Karpas-422 (cell line): Measurements from ENCODE around the gene NFIX. TPM values are rescaled to one million over a fixed set of nuclear protein-coding genes. Genes with fewer than 3 reads are reported as not detected.

ENCODE experiments used
- DNase-seq: peaks from one replicate; pipeline ENCODE4 v3.0.0-alpha.2; 2015
- H2AFZ ChIP-seq: fragments of 200-600 bp; sonication (generic); 2 replicates; pipeline ENCODE4 v1.6.1; 2014; ENCODE audit warnings: antibody characterized with exemption, low read length, mixed read lengths
- H3K27ac ChIP-seq: fragments of 200-600 bp; sonication (generic); 2 replicates; pipeline ENCODE4 v1.5.1; 2014; ENCODE audit warnings: mild to moderate bottlenecking, low read length, moderate library complexity
- H3K27me3 ChIP-seq: fragments of 200-600 bp; sonication (generic); 2 replicates; pipeline ENCODE4 v1.6.1; 2014; ENCODE audit warnings: low read length, mixed read lengths
- H3K36me3 ChIP-seq: fragments of 200-600 bp; sonication (generic); 2 replicates; pipeline ENCODE4 v1.6.1; 2014; ENCODE audit warnings: low read length, mixed read lengths; ENCODE audit not compliant: insufficient read depth
- H3K4me1 ChIP-seq: fragments of 200-600 bp; sonication (generic); 2 replicates; pipeline ENCODE4 v1.6.1; 2014; ENCODE audit warnings: mild to moderate bottlenecking, low read length, mixed read lengths
- H3K4me2 ChIP-seq: fragments of 200-600 bp; sonication (generic); 2 replicates; pipeline ENCODE4 v1.6.1; 2014; ENCODE audit warnings: low read length, low read depth, mild to moderate bottlenecking; ENCODE audit not compliant: poor library complexity, severe bottlenecking
- H3K4me3 ChIP-seq: fragments of 200-600 bp; sonication (generic); 2 replicates; pipeline ENCODE4 v1.5.1; 2014; ENCODE audit warnings: mild to moderate bottlenecking, antibody characterized with exemption, low read length, mixed read lengths
- H3K79me2 ChIP-seq: fragments of 200-600 bp; sonication (generic); 2 replicates; pipeline ENCODE4 v1.6.1; 2014; ENCODE audit warnings: mild to moderate bottlenecking, low read length, mixed read lengths
- H3K9ac ChIP-seq: fragments of 200-600 bp; sonication (generic); 2 replicates; pipeline ENCODE4 v1.6.0; 2014; ENCODE audit warnings: low read length
- H3K9me2 ChIP-seq: fragments of 200-600 bp; sonication (generic), shearing (Covaris generic); replicated peaks from 2 replicates; pipeline ENCODE4 v1.6.0; 2014; ENCODE audit warnings: mild to moderate bottlenecking, low read length, moderate library complexity; ENCODE audit not compliant: insufficient read depth
- H3K9me3 ChIP-seq: fragments of 300-700, 200-600 bp; sonication (generic); 2 replicates; pipeline ENCODE4 v1.6.1; 2014; ENCODE audit warnings: low read length, mixed read lengths
- H4K20me1 ChIP-seq: fragments of 200-600 bp; sonication (generic); 2 replicates; pipeline ENCODE4 v1.6.1; 2014; ENCODE audit warnings: mild to moderate bottlenecking, antibody characterized with exemption, low read length, low read depth; ENCODE audit not compliant: insufficient read depth
- total RNA-seq: library from RNA; depleted of rRNA; stranded (reverse); fragments of >200 nt; shearing (Covaris generic); gene quantifications from 2 replicates; pipeline ENCODE4 v1.2.3, GENCODE V29; 2014; ENCODE audit warnings: low replicate concordance

Gene NFIX
- total RNA-seq, 1 experiment from 2014 or later, result 0.04 TPM

DNA sequence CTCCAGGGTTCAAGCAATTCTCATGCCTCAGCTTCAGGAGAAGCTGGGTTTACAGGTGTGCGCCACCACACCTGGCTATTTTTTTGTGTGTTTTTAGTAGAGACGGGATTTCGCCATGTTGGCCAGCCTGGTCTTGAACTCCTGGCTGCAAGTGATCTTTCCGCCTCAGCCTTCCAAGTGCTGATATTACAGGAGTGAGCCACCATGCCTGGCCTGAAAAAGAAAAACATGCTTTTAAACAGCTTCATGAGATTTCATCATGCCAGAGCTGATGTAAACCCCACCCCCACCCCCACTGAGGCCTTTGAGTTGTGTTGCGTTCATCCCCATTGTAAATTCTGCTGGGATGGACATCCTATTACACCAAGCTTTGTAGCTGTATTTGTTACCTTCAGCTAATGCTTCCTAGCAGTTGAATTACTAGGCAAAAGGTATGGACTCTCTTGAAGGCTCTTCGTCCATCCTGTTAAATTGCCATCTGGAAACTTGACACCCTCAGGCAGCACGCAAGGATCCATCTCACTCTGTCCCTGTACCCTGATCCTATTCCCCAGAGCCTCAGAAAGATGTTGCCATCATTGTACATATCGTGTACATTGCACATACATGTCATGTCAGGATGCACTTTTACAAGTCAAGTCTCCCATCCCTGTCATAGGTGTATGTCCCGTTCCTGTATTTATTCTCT lies 47.3 kb downstream of the NFIX start:
- H3K79me2 ChIP-seq, result no peaks in the 10 kb centered on the region
- H3K9me2 ChIP-seq, result no peaks in the 10 kb centered on the region
- H3K9me3 ChIP-seq, result no peaks in the 10 kb centered on the region
- H3K9ac ChIP-seq, result no peak overlapping the region
- no peaks in the 10 kb centered on the region for H3K27me3 ChIP-seq
- H2AFZ ChIP-seq, result no peak overlapping the region
- H3K4me1 ChIP-seq, result no peaks in the 10 kb centered on the region
- no peak overlapping the region for H3K4me3 ChIP-seq
- H3K27ac ChIP-seq, result no peak overlapping the region
- no peak overlapping the region for H3K4me2 ChIP-seq
- no peaks in the 10 kb centered on the region for H4K20me1 ChIP-seq
- no peak for DNase-seq
- H3K36me3 ChIP-seq, result no peaks in the 10 kb centered on the region

- Histone ChIP-seq H3K9me3 (no peaks in the 10 kb centered on the region), H3K9ac (no peak overlapping the region), H3K27me3 (no peaks in the 10 kb centered on the region), H3K4me3 (no peak overlapping the region), H3K9me2 (no peaks in the 10 kb centered on the region), H3K27ac (no peak overlapping the region), H3K4me2 (no peak overlapping the region), H3K4me1 (no peaks in the 10 kb centered on the region), H2AFZ (no peak overlapping the region), H3K79me2 (no peaks in the 10 kb centered on the region), H3K36me3 (no peaks in the 10 kb centered on the region), H4K20me1 (no peaks in the 10 kb centered on the region)
- no peak for DNase-seq
Observed at GRCh38 chr19:13043285-13043684, 48.0 kb downstream of the NFIX start.

GRCh38 chr19:13044231-13044836 lies 49.1 kb downstream of the NFIX start:
- Histone ChIP-seq H3K4me2 (no peak overlapping the region), H3K27ac (no peak overlapping the region)
- no peak for DNase-seq

DNA sequence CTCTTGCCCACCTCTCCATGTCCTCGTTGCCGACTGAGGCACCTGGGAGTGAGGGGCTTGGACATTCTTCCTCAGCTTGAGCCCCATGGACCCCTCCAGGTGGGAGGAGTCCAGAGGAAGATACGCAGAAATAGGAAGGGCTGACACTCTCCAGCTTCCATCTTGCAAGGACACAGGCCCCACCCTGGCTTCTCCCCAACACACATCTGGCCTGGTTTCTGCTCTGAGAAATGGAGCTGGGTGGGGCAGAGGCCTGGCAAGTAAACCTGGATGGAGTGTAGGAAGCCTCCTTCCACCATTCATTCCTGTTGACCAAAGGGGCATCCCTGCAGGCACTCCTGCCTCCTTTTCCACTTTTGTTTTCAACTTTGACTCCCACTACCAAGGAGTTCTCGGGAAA lies 50.5 kb downstream of the NFIX start:
- Histone ChIP-seq H2AFZ (no peak overlapping the region), H3K9me2 (no peaks in the 10 kb centered on the region), H4K20me1 (no peaks in the 10 kb centered on the region), H3K36me3 (no peaks in the 10 kb centered on the region), H3K9ac (no peak overlapping the region), H3K4me2 (no peak overlapping the region), H3K9me3 (no peaks in the 10 kb centered on the region), H3K4me1 (no peaks in the 10 kb centered on the region), H3K4me3 (no peak overlapping the region), H3K27ac (no peak overlapping the region), H3K79me2 (no peaks in the 10 kb centered on the region), H3K27me3 (no peaks in the 10 kb centered on the region)
- no peak for DNase-seq

More at GRCh38 chr19:13044231-13044836, 49.1 kb downstream of the NFIX start:
- Histone ChIP-seq H3K4me3 (no peak overlapping the region), H3K9ac (no peak overlapping the region), H4K20me1 (no peaks in the 10 kb centered on the region), H3K79me2 (no peaks in the 10 kb centered on the region), H3K36me3 (no peaks in the 10 kb centered on the region), H3K27me3 (no peaks in the 10 kb centered on the region), H3K9me3 (no peaks in the 10 kb centered on the region), H2AFZ (no peak overlapping the region), H3K4me1 (no peaks in the 10 kb centered on the region), H3K9me2 (no peaks in the 10 kb centered on the region)

DNA sequence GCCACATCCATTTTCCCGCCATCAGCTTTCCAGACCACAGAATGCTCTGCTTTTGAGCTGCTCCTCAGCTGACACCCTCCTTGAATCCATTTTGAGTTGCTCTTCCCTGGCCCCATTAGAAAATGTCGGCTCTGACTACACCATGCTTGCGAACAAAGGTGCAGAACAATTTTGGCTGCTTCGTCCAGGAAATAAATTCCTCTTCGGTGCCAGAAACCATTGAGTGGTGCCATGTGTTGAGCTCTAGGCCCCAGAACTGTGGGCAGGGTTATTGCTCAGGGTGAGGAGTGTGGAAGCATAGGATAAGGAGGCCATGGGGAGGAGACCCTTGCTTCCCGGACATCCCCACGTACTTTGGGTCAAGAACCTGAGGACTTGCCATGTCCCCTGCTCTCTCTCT lies 52.1 kb downstream of the NFIX start:
- H3K4me3 ChIP-seq, result no peak overlapping the region
- DNase-seq, result no peak
- no peak overlapping the region for H2AFZ ChIP-seq
- H3K9ac ChIP-seq, result no peak overlapping the region
- H3K27me3 ChIP-seq, result no peaks in the 10 kb centered on the region
- H3K4me2 ChIP-seq, result no peak overlapping the region
- H4K20me1 ChIP-seq, result no peaks in the 10 kb centered on the region
- H3K9me2 ChIP-seq, result no peaks in the 10 kb centered on the region
- H3K4me1 ChIP-seq, result no peaks in the 10 kb centered on the region; the same call in 1 of the 2 replicates
- H3K27ac ChIP-seq, result no peak overlapping the region
- H3K36me3 ChIP-seq, result no peaks in the 10 kb centered on the region
- no peaks in the 10 kb centered on the region for H3K9me3 ChIP-seq
- H3K79me2 ChIP-seq, result no peaks in the 10 kb centered on the region

GRCh38 chr19:13050274-13050673 lies 55.0 kb downstream of the NFIX start:
- Histone ChIP-seq H3K9me2 (no peaks in the 10 kb centered on the region), H3K36me3 (no peaks in the 10 kb centered on the region), H3K79me2 (no peaks in the 10 kb centered on the region), H3K9me3 (no peaks in the 10 kb centered on the region), H4K20me1 (no peaks in the 10 kb centered on the region), H3K4me2 (no peak overlapping the region), H3K27ac (no peak overlapping the region), H3K9ac (no peak overlapping the region), H2AFZ (no peak overlapping the region), H3K27me3 (no peaks in the 10 kb centered on the region), H3K4me3 (no peak overlapping the region), H3K4me1 (no peaks in the 10 kb centered on the region; the same call in 1 of the 2 replicates)
- no peak for DNase-seq

- no peaks in the 10 kb centered on the region for H4K20me1 ChIP-seq
- H3K9ac ChIP-seq, result no peak overlapping the region
Observed at GRCh38 chr19:13051557-13052165, 56.4 kb downstream of the NFIX start.

DNA sequence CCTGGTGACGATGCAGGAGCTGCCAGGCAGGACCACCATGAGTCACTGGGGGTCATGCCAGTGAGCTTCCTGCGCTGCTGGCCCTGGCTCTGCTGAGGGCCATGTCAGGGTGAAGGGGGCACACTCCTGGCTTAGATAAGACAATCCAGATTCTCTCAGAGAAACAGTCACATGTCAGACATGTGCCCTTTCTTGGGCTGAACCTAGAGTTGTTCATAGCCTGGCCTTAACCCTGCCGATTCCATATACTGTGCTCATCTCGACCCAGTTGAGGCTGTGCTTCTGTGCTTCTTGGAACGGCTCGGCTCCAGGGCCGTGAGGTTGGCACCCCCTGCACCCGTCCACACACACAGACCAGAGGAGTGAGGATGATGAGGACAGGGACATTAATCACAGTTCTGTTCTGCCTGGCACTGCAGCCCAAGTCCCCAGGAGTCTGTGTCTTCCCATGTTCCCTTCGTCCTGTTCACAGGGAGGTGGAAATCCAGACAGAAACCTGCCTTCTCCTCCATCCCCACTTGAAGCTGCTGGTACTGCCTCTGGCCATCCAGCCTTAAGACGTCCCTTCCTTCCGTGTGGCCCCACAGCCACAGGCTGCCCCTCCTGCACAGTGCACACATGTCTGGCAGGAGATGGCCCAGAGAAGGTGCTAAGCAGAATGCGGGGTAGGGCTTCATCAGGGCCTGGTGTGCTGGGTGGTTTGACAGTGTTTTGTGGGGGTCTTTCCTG lies 57.3 kb downstream of the NFIX start:
- Histone ChIP-seq H3K9me2 (no peaks in the 10 kb centered on the region), H3K4me1 (no peaks in the 10 kb centered on the region; the same call in 1 of the 2 replicates), H2AFZ (no peak overlapping the region), H3K27ac (no peak overlapping the region), H3K9me3 (no peaks in the 10 kb centered on the region), H4K20me1 (no peaks in the 10 kb centered on the region), H3K27me3 (no peaks in the 10 kb centered on the region), H3K4me2 (no peak overlapping the region), H3K79me2 (no peaks in the 10 kb centered on the region), H3K36me3 (no peaks in the 10 kb centered on the region), H3K9ac (no peak overlapping the region), H3K4me3 (no peak overlapping the region)
- no peak for DNase-seq

More at GRCh38 chr19:13051557-13052165, 56.4 kb downstream of the NFIX start:
- H3K79me2 ChIP-seq, result no peaks in the 10 kb centered on the region
- no peaks in the 10 kb centered on the region; the same call in 1 of the 2 replicates for H3K4me1 ChIP-seq
- no peaks in the 10 kb centered on the region for H3K9me3 ChIP-seq
- no peaks in the 10 kb centered on the region for H3K36me3 ChIP-seq
- no peak overlapping the region for H3K4me2 ChIP-seq
- H2AFZ ChIP-seq, result no peak overlapping the region
- H3K9me2 ChIP-seq, result no peaks in the 10 kb centered on the region
- no peaks in the 10 kb centered on the region for H3K27me3 ChIP-seq
- DNase-seq, result no peak
- H3K27ac ChIP-seq, result no peak overlapping the region
- no peak overlapping the region for H3K4me3 ChIP-seq
